RPMI8226 (cell line): Measurements from ENCODE around the gene AQP12B.
A peak's percentile ranks its signal among the peaks of the same experiment; 100 is the strongest.

Experiments
- DNase-seq: peaks from one replicate; pipeline ENCODE4 v3.0.0-alpha.2; 2015

AQP12B gene

DNA sequence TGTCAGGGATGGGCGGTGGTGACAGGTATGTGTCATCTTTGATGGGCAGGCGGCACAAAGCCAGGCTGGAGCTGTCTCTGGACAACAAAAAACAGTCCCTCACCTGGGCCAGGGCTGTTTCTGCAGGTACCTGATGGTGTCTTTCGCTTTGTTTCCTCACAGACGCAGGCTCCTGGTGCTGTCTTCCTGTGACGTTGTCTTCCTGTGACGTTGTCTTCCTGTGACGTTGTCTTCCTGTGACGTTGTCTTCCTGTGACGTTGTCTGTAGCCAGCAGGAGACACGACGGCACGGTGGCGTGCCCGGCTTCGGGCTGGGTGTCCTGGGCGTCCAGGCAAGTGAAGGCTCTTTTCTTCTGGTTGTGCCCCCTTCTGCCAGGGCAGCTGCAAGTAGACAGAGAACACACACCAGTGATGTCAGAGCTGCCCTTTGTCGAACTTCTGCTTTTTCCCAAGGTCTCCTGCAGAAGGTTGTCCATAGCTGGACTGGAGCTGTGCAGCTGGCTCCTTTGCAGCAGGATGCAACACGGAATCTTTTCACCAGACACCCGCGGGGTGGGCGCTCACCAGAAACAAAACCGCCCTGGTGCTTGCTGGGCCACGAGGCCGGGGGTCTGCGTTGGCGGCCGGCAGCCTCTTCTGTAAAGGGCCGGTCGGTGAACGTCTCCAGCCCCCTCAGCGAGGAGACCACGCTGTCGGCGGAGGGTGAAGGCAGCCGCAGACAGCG lies 36.3 kb downstream of the AQP12B start:
- DNase-seq = peak; percentile 19

DNA sequence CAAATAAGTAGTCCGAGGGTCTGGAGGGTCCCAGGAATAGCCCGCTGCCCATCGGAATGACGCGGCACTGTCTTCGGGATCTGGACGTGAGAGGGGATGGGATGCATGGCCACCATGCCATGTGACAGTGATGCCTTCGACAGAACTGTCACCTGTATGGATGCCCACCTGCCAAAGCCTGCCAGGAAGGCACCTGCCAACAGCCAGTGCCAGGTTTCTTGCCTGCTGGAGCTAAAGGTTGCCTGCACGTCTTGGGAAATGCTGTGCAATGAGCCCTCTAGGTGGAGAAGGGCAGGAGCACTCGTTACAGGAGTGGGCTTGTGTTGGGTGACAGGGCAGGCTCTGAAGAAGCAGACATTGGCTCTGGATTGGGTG lies 36.9 kb downstream of the AQP12B start:
- DNase-seq = no peak

DNA sequence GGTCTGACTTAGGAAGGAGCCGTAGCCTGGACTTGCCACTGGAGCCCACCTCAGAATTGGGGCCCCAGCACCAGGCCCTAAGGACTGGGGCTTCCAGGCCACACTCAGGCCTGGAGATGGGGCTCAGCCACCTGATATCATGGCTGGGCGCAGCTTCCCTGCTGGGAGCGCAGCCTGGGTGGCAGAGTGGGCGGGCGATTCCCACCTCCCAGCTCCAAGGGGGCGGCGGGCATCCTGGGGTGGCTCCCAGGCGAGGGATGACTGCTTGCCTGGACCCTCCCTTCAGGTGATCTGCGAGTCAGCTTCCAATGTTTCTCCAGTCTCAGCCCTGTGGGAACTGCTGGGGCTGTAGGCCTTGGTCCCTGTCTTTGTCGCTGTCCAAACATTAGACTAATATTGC lies 37.3 kb downstream of the AQP12B start:
- DNase-seq = no peak

DNA sequence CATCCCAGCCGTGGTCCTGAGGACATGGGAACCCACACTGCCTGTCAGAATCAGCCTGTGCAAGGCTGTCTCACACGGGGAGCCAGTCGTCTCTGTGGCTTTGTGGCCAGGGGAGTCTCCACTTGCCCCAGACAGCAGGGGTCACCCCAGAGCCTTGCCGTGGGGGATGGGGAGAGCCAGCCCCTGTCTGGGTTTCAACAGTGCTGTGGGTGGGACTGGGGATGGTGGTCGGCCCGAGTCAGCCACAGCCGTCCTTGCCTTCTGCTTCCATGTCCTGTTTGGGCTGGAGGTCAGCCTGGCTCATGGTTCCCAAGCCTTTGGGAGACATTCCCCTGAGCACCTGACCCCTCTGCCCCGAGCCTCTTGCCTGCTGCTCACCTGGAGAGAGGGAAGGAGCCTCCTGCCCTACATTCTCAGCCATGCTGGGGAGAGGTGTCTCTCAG lies 37.8 kb downstream of the AQP12B start:
- no peak for DNase-seq

DNA sequence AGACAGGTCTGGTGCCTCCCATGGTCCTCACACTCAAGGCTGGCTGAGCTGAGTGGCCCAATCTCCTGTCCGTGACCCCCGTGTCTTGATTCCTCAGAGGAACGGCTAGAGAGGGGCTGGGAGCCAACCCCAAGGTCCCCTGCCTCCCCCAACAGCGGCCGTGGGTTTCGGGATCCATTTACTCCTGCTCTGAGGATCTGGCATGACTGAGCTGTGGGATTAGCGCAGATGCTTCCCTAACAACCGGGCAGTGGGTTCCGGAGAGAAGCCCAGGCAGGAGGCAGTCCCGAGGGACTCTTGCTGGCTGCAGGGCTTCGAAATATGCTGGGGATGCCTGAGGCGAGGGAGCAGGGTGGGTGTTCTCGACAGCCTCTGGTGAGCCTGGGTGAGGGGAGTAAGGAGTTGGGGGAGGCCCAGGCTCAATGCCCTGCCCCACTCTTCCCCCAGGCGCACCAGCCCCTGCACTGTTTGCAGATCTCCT lies 38.5 kb downstream of the AQP12B start:
- no peak for DNase-seq

DNA sequence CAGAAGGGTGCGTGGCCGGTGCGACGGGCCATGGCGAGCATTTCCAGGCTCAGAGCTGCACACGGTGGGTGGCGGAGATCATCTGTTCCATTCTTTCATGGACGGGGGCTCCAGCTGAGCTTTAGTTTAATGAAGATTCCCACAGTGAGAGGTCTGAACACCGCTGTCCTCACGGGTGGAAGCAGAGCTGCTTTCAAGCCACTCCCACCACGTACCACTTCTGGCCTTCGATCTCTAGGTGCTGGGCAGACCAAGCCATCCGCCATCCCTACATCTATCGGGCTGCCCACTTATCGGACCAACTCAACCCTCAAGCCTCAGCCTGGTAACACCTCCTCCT lies 38.9 kb downstream of the AQP12B start:
- no peak for DNase-seq

DNA sequence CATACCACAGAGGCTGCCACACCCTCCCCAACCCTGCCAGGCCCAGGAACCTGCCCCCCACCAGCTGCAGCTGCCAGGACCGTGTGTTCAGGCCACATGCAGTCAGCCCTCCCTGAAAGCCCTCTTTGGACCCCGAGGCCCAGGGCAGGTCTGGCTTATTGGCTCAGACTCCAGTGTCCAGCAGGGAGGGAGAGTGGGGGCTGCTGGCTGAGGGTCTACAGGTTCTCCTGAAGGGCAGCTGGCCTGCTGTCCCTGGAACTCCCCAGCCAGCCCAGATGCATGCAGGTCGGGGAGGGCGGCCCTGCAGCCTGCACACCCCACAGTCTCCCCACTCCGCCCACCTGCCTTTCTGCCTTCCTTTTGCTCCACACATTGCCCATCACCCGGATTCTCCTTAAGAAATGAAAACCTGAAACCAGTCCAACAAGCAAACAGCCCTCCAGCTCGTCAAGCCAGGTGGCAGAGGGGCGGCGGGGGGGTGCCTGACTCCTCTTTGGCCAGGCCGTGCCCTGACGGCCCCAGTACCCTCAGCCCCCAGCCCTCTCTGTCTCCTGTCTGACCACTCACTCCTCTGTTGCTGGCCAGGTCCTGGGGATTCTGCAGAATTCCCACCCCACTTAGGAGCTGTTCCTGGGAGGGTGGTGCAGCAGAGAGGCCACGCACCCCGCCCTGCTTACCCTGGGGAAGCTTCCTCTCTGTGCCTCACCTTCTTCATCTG lies 39.4 kb downstream of the AQP12B start:
- no peak for DNase-seq

DNA sequence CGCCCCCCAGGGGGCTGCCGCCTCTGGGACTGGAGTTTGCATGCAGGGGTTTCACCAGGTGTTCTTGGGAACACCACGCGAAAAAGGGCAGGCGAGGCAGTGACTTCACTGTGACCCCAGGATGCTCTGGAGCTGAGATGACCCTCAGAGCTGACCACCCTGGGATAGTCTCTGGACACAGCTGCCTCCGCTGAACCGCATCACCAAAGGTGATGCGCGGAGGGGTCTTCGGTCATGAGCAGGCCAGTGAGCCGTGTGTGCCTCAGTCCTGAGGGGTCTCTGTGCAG lies 39.9 kb downstream of the AQP12B start:
- no peak for DNase-seq

DNA sequence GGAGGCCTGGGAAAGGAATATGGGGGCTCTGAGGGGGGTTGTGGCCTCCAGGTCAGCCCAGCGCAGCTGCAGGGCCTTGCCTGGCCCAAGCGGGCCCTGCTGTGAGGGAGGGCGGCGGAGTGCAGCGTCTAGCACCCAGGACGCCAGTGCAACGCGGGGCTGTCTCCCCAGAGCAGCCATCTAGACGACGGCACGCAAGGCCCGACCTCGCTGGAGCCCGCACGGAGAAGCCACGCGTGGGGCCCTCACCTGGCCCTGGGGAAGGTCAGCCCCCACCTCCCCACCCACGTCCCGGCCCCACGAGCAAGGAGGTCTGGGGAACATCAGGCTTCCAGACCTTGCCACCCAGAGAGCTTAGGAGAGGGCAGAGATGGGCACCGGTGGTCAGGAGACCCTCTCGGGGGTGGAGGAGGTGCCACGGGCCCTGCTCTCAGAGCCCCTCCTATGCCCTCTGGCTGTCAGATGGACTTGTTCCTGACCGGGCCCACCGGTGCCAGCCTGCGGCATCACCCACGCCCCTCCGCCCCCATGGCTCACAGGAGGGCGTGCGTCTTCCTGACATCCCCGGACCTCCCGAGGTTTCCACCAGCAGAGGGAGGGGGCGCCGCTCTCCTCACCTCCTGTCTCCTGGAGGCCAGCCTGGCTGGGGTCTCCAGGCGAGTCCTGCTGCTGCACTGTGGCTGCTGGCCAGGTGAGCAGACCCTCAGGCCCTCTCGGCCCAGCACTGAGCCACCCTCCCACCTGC lies 40.5 kb downstream of the AQP12B start:
- DNase-seq = no peak

DNA sequence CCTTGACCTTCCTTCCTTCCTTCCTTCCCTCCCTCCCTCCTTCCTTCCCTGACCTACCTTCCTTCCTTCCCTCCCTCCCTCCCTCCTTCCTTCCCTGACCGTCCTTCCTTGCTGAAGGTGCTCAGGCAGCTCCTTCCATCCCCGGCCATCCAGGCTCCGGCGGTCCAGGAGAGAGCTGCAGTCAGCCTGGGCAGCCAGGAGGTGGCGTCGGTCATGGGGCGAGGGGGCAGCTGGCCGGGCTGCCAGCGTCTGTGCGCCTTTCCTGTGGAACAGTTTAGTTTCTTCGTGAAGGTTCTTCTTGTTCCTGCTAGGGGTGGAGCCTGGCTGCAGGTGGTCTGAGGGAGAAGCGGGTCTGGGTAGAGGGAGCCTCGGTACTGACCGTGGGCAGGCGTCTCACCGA lies 41.7 kb downstream of the AQP12B start:
- DNase-seq = no peak

DNA sequence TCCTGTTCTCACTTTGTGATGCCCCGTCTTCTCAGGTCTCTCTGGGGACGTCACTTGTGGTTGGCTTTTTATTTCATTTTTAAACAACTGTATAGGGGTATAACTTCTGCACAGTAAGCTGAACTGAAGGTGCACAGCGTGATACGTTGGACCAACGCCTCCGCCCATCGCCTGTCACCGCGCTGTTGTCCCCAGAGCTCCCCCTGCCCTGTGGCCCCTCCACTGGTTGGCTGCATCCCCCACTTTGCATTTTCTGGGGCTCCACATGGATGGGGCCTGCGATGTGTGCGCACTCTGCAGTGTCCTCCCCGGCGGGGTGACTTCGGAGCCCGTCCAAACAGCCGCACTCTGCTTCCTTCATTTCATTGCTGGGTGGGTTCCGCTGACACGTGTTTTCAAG lies 43.1 kb downstream of the AQP12B start:
- no peak for DNase-seq

DNA sequence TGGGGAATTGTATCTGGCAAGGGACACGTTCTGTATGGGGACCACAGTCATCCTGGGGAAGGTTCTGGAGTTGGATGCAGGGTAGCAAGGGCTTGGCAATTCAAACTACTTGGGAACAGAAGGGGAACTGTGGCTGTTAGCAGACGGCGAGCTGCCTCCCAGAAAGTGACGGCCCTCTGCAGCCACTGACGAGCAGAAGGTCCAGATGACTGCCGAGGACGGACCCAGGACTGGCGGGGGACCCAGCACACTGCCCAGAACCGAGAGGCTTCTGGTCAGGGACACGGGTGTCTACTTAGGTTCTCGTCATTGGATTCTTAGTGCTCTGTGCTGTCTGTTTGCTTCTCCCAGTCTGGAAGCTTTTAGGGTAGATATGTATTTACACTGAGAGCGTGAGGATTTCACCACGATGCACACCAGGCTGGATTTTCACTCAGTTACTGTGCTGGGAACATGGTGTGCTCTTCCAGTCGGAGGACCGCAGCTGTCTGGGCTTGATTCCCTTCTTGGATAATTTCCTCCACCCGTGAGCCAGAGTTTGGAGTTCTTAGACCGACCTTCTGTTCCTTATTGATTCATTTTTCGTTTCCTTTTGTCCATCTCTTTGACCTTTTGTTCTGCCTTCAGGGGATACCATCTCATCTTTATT lies 44.0 kb downstream of the AQP12B start:
- no peak for DNase-seq

DNA sequence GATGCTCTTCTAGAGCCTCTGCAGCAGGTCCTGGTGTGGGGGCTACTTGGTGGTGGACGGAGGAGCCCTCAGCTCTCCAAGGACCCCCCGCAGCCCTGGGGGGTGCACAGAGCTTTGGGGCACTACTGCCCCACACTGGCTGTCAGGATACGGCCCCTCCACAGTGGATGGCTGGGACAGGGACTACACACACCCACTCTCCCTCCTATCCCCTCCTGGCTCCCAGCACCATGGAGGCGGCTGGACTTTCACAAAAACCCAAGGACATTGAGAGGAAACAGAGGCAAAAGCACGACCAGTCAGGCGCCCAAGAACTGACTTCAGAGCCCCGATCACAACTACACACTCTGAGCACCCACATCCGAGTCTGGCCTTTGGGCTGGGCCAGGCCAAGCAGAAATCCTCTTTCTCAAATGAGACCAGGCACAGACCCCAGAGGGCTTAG lies 44.8 kb downstream of the AQP12B start:
- DNase-seq = no peak

DNA sequence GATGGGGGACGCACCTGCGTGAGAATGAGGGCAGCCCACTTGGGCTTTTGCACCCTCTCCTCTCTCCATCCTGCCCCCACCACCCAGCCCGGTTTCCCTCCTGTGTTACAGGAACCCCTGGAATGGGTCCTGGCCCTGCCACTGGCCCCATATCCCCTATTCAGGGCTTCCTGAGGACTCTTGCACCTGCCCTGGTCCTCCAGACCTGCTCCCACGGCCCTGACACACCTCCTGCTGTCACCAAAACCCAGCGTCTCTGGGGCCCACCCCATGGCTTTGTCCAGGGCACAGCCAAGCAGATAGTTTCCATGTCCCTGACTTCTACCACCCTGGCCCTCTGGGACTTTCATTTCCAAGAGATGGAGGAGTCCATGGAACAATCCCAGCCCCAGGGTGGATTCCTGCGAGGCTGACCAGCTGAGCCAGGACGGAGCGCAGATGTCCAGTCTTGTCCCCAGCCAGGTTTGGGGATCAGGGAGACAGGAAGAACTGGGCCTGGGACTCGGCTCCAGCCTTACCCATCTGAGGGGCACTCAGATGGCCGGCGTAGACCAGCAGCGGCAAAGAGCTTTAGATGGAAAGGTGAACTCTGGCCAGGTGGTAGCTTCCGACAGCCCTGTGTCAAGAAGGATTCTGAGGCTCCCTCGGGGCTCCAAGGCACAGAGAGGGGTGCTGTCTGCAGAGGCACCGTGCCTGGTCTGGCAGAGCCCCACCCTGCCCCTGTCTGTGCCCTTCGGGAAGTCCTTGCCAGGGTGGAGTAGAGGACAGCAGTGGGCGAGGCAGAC lies 45.4 kb downstream of the AQP12B start:
- DNase-seq = no peak

DNA sequence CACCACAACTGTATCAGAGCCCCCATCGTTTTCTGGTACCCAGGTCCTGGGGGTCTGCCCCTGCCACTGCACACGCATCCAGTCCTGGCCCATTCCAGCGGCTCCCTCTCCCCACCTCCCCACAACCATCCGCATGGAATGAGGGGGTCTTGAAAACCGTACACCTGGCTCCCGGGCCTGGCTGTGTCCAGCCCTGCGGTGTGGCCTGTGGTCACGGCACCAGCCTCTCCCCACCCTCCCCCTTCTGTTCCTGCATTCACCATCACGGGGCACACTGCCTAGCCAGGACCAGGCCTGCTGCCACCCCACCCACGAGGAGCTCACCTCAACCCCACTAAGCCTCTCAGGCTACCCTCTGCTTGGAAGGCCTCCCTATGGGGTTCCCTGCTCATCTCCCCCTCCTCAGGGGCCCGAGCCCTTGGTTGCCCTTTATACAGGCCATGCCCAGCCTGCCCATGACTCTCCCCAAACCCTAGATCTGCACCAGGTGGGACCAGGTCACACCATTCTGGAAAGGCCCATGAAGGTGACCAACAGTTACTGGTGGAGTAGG lies 46.0 kb downstream of the AQP12B start:
- DNase-seq = no peak

DNA sequence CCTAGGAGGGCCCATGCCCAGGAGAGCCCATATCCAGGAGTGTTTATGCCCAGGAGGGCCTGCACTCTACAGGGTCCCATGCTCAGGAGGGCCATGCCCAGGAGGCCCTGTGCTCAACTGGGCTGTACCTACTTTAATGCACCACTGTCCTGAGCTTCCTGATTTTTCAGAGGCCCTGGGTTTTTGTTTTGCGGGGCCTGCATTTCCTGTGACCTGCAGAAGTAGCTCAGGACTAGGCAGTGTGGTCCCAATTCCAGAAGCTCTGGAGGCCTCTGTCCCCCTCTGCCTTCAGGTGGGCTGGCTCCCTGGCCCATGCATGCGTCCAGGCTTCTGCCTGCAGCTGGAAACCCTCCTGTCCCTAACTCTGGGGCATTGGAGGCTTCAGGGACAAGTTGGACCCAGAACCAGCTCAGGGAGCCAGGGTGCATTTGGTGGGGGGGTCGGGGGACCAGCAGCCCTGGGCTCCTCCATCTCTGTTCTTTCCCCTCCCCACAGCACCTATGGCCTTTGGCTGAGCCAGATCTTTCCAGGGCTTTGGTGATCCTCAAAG lies 46.6 kb downstream of the AQP12B start:
- DNase-seq = no peak

DNA sequence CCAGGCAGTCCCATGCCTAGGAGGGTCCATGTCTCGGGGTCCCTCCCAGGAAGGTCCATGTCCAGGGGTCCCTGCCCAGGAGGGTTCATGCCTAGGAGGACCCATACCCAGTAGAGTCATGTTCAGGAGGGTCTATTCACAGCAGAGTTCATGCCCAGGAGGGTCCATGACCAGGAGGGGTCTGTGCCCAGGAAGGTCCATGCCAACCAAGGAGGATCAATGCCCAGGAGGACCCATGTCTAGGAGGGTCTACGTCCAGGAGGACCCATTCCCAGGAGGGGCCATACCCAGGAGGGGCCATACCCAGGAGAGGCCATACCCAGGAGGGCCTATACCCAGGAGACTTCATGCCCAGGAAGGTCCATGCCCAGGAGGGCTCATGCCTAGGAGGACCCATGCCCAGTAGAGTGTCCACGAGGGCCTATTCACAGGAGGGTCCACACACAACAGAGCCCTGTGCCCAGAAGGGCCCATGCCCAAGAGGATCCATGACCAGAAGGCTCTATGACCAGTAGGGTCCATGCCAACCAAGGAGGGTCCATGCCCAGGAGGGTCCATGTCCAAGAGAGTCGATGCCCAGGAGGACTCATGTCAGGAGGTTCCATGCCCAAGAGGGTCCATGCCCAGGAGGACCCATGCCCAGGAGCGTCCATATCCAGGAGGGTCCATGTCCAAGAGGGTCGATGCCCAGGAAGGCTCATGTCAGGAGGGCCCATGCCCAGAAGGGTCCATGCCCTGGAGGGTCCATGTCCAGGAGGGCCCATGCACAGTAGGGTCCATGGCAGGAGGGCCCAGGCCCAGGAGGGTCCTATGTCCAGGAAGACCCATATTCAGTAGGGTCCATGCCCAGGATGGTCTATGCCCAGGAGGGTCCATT lies 47.3 kb downstream of the AQP12B start:
- no peak for DNase-seq

DNA sequence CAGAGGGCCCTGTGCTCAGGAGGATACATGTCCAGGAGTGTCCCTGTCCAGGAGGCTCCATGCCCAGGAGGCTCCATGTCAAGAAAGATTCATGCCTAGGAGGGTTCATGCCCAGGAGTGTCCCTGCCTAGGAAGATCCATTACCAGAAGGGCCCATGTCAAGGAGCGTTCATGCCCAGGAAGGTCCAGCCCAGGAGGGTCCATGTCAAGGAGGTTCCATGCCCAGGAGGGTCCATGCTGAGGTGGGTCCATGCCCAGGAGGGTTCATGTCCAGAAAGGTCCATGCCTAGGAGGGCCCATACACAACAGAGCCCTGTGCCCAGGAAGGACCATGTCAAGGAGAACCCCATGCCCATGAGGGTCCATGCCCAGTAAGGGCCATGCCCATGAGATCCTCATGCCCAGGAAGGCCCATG lies 50.4 kb downstream of the AQP12B start:
- DNase-seq = no peak

DNA sequence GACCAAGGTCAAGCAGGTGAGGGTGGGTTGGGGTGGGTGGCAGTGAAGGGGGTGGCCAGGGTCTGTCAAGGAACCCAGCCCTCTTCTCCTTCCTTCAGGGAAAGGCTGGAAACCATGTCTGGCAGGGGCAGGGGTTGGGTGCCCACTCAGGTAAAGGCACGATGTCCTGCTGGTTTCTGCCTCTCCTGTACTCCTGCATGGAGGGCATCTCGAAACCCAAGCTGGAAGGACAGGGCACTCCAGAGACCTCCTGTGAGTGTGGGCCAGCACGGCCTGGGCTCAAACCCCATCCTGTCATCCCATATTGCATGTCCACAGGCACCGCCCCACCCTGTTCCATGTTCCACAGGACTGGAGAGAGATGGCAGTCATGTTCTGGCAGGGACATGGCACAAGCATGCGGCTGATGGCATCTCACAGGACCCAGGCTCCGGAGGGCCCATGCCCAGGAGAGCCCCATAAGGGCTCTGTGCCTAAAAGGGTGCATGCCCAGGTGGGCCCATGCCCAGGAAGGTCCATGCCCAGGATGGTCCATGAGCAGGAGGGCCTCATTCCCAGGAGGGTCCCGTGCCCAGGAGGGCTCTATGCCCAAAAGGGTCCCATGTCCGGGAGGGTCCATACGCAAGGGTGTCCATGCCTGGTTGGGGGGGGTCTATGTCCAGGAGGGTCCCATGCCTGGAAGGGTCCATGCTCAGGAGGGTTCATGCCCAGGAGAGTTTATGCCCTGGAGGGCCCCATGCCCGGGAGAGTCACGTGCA lies 51.0 kb downstream of the AQP12B start:
- no peak for DNase-seq
